GM12891 (cell line): ENCODE results near the gene PRR23E.

Experiments used
- POLR2A ChIP-seq: IDR thresholded peaks from 2 replicates; pipeline ENCODE4 v1.6.1; 2011; ENCODE audit warnings: low read depth, low read length, control low read depth
- POLR2AphosphoS5 ChIP-seq: IDR thresholded peaks from 2 replicates; pipeline ENCODE4 v1.6.1; 2011; ENCODE audit warnings: low read depth, low read length, control low read depth
- SPI1 ChIP-seq: IDR thresholded peaks from 2 replicates; pipeline ENCODE4 v1.6.1; 2011; ENCODE audit warnings: low read depth, low read length, control low read depth
- TAF1 ChIP-seq: IDR thresholded peaks from 2 replicates; pipeline ENCODE4 v1.6.1; 2011; ENCODE audit warnings: low read depth, low read length, control low read depth

DNA sequence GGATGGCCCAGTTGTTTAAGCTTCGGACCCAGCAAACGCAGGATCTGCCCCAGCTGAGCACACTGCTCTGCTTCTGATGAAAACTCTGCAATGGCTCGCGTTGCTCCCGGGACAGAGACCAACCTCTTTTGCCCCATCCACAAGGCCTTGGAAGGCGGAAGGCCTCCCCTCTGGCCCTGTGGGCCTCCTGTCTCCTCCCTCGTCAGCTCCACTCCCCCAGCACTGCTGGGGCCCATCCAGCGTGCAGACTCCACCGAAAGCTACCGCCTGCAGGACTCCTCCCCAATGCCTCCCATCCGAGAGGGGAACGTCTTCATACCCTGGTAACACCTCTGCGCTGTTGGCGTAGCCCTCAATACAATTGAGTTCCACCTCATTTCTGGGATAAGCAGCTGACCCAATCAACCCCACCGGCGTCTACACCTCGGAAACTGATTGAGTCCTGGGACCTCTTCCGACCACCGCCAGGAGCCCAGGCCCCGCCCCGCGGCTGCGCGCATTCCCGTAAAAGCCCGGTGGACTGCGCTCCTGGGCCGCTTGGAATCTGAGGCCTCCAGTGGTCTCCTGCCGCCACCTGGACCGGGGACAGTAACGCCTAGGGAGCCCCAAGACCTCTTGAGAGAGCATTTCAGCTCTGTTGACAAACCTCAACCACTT is at the start of gene PRR23E:
- TF ChIP-seq POLR2AphosphoS5 (no peak), POLR2A (no peak), TAF1 (no peak), SPI1 (no peak)
